ENCODE data around the gene RNF225. TPM values are rescaled to one million over a fixed set of nuclear protein-coding genes. Genes with fewer than 3 reads are reported as not detected.
A peak's percentile ranks its signal among the peaks of the same experiment; 100 is the strongest.

Gene RNF225
- total and polyA plus RNA-seq, 9 of the 15 experiments (the other 6 are each of a cell fraction or from before 2014, with no cell fraction given): 0.33 TPM; not detected in 8

DNA sequence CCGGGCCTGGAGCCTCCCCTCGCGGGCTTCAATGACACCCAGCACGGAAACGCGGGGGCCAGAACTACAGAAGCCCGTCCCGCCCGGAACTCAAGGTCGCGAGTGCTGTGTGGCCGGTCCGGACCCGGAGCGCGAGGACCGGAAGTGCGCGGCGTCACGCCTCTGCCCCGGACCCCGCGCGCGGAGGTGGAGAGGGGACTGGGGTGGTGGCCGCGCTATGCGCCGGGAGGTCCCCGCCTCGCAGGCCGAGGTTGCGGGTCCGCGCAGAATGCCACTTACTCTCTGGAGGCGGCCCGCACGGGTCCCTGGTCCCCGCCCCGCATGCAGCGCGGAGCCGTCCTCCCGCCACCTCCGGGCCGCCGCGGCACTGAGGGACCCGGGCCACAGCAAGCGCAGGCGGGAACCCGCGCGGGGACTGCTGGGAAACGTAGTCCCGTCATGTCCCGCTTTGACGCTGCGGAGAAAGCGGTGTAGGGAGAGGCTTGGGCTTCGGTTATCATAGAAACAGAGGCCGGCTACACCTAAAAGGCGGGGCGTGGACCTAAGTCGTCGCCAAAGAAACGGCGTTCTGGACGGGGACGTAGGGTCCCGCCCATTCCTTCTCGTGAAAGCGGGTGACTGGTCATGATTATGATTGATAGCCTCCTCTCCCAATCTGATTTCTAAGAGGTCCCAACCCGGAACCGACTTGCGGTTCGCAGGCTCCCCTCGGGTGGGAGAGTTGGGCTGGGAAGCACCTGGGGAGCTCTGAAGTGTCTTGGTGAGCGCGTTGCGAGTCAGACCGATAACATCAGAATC lies 14.6 kb upstream of the RNF225 start, which contains the start of gene ZNF837 (continued):
- TF ChIP-seq, protein P1, sequence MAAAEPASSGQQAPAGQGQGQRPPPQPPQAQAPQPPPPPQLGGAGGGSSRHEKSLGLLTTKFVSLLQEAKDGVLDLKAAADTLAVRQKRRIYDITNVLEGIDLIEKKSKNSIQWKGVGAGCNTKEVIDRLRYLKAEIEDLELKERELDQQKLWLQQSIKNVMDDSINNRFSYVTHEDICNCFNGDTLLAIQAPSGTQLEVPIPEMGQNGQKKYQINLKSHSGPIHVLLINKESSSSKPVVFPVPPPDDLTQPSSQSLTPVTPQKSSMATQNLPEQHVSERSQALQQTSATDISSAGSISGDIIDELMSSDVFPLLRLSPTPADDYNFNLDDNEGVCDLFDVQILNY (CRISPR knock-in tag; IDR thresholded peaks at IDR 0.05): 0 out of 2 replicates have a peak, but pooled peaks have one; percentile 66
- no peak for TF ChIP-seq PHTF2 (CRISPR knock-in tag; IDR thresholded peaks at IDR 0.05)
- peak; percentile 88 for TF ChIP-seq MYC (IDR thresholded peaks at IDR 0.05; ENCODE audit: low read depth, low read length)
- no peak for TF ChIP-seq MYC (CRISPR knock-in tag; IDR thresholded peaks at IDR 0.05; ENCODE audit: borderline replicate concordance, low read depth)
- TF ChIP-seq, protein P2, sequence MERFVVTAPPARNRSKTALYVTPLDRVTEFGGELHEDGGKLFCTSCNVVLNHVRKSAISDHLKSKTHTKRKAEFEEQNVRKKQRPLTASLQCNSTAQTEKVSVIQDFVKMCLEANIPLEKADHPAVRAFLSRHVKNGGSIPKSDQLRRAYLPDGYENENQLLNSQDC (CRISPR knock-in tag; IDR thresholded peaks at IDR 0.05): peak; percentile 78
- no peak for TF ChIP-seq ZNF77 (CRISPR knock-in tag; IDR thresholded peaks at IDR 0.05)
- TF ChIP-seq EP400 (IDR thresholded peaks at IDR 0.05): peak; percentile 96
- peak; percentile 83 for TF ChIP-seq TAF7 (tag; IDR thresholded peaks at IDR 0.05)
- peak; percentile 99 for TF ChIP-seq RB1 (IDR thresholded peaks at IDR 0.05; ENCODE audit: low read depth)
- no peak for TF ChIP-seq ZNF778 (CRISPR knock-in tag; IDR thresholded peaks at IDR 0.05)
- TF ChIP-seq MCM5 (IDR thresholded peaks at IDR 0.05; ENCODE audit: low read depth): no peak
- TF ChIP-seq, protein P3, sequence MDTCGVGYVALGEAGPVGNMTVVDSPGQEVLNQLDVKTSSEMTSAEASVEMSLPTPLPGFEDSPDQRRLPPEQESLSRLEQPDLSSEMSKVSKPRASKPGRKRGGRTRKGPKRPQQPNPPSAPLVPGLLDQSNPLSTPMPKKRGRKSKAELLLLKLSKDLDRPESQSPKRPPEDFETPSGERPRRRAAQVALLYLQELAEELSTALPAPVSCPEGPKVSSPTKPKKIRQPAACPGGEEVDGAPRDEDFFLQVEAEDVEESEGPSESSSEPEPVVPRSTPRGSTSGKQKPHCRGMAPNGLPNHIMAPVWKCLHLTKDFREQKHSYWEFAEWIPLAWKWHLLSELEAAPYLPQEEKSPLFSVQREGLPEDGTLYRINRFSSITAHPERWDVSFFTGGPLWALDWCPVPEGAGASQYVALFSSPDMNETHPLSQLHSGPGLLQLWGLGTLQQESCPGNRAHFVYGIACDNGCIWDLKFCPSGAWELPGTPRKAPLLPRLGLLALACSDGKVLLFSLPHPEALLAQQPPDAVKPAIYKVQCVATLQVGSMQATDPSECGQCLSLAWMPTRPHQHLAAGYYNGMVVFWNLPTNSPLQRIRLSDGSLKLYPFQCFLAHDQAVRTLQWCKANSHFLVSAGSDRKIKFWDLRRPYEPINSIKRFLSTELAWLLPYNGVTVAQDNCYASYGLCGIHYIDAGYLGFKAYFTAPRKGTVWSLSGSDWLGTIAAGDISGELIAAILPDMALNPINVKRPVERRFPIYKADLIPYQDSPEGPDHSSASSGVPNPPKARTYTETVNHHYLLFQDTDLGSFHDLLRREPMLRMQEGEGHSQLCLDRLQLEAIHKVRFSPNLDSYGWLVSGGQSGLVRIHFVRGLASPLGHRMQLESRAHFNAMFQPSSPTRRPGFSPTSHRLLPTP (IDR thresholded peaks at IDR 0.05; ENCODE audit: borderline replicate concordance, extremely low read depth, insufficient read length): no peak
- no peak for TF ChIP-seq NELFE (IDR thresholded peaks at IDR 0.05; ENCODE audit: insufficient read depth, insufficient read length)
- TF ChIP-seq HOXB6 (CRISPR knock-in tag; IDR thresholded peaks at IDR 0.05; ENCODE audit: borderline replicate concordance): no peak
- TF ChIP-seq, protein P4, sequence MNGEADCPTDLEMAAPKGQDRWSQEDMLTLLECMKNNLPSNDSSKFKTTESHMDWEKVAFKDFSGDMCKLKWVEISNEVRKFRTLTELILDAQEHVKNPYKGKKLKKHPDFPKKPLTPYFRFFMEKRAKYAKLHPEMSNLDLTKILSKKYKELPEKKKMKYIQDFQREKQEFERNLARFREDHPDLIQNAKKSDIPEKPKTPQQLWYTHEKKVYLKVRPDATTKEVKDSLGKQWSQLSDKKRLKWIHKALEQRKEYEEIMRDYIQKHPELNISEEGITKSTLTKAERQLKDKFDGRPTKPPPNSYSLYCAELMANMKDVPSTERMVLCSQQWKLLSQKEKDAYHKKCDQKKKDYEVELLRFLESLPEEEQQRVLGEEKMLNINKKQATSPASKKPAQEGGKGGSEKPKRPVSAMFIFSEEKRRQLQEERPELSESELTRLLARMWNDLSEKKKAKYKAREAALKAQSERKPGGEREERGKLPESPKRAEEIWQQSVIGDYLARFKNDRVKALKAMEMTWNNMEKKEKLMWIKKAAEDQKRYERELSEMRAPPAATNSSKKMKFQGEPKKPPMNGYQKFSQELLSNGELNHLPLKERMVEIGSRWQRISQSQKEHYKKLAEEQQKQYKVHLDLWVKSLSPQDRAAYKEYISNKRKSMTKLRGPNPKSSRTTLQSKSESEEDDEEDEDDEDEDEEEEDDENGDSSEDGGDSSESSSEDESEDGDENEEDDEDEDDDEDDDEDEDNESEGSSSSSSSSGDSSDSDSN (IDR thresholded peaks at IDR 0.05; ENCODE audit: borderline replicate concordance in 1 of 2, low read depth in 2 of 2, low read length in 2 of 2): peak; percentile 87 to 90
- TF ChIP-seq SLC30A9 (CRISPR knock-in tag; IDR thresholded peaks at IDR 0.05): no peak
- TF ChIP-seq, protein P5, sequence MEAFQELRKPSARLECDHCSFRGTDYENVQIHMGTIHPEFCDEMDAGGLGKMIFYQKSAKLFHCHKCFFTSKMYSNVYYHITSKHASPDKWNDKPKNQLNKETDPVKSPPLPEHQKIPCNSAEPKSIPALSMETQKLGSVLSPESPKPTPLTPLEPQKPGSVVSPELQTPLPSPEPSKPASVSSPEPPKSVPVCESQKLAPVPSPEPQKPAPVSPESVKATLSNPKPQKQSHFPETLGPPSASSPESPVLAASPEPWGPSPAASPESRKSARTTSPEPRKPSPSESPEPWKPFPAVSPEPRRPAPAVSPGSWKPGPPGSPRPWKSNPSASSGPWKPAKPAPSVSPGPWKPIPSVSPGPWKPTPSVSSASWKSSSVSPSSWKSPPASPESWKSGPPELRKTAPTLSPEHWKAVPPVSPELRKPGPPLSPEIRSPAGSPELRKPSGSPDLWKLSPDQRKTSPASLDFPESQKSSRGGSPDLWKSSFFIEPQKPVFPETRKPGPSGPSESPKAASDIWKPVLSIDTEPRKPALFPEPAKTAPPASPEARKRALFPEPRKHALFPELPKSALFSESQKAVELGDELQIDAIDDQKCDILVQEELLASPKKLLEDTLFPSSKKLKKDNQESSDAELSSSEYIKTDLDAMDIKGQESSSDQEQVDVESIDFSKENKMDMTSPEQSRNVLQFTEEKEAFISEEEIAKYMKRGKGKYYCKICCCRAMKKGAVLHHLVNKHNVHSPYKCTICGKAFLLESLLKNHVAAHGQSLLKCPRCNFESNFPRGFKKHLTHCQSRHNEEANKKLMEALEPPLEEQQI (IDR thresholded peaks at IDR 0.05): no peak
- TF ChIP-seq TAF9B (IDR thresholded peaks at IDR 0.05; ENCODE audit: partially characterized antibody): peak; percentile 81
- TF ChIP-seq CHD2 (IDR thresholded peaks at IDR 0.05; ENCODE audit: low read depth, low read length): peak; percentile 75
